Measurements from ENCODE around the gene ITPK1.
A peak's percentile ranks its signal among the peaks of the same experiment; 100 is the strongest.

The ITPK1 gene

DNA sequence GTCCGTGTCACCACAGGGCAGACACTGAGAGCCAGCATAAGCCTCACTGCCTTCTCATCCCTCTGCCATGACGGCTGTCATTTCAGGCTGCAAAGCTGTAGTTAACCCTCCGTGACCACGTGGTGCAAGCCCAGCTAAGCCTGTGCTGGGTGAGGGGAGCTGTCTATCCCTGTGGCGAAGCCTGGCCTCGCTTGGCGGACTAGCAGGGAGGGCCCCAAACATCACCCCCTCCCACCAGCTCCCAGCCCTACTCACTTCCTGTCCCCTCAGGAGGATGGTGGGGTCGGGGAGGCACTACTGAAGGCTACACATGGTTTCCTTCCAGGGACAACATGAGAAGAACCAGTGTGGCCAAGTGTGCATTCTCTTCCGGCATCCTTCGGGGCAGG is 104.6 kb downstream of the ITPK1 start:
- no peak overlapping the region for H3K4me3 ChIP-seq (ENCODE audit: low read depth in 1 of 2, low read length in 2 of 2)
- no peak overlapping the region for H2AFZ ChIP-seq (ENCODE audit: low read depth, low read length)
- no peak overlapping the region for H3K4me2 ChIP-seq (ENCODE audit: insufficient read depth, low read length)
- no peaks in the 10 kb centered on the region for H3K27me3 ChIP-seq (ENCODE audit: insufficient read depth, low read length, poor library complexity)
- 0 out of 2 replicates have a peak overlapping the region, but pooled peaks have one; percentile 8 for H3K27ac ChIP-seq (ENCODE audit: low read length)
- H3K36me3 ChIP-seq (ENCODE audit: insufficient read depth, low read length), result peaks cover 37% of the 10 kb centered on the region
- DNase-seq (peak; percentile 40), ATAC-seq (ENCODE audit: insufficient read depth, low read depth) (peak; percentile 74)
- H4K20me1 ChIP-seq (ENCODE audit: insufficient read depth, low read length), result peaks cover 79% of the 10 kb centered on the region
- no peaks in the 10 kb centered on the region for H3K79me2 ChIP-seq (ENCODE audit: insufficient read depth, low read length)
- no peak overlapping the region for H3K9ac ChIP-seq (ENCODE audit: low read depth, low read length)
- H3K9me3 ChIP-seq (ENCODE audit: insufficient read depth, low read length, severe bottlenecking), result no peaks in the 10 kb centered on the region
- TF ChIP-seq EZH2 (IDR thresholded peaks at IDR 0.05; ENCODE audit: borderline replicate concordance, low read depth, low read length, severe bottlenecking), result no peak
- TF ChIP-seq, protein P1, sequence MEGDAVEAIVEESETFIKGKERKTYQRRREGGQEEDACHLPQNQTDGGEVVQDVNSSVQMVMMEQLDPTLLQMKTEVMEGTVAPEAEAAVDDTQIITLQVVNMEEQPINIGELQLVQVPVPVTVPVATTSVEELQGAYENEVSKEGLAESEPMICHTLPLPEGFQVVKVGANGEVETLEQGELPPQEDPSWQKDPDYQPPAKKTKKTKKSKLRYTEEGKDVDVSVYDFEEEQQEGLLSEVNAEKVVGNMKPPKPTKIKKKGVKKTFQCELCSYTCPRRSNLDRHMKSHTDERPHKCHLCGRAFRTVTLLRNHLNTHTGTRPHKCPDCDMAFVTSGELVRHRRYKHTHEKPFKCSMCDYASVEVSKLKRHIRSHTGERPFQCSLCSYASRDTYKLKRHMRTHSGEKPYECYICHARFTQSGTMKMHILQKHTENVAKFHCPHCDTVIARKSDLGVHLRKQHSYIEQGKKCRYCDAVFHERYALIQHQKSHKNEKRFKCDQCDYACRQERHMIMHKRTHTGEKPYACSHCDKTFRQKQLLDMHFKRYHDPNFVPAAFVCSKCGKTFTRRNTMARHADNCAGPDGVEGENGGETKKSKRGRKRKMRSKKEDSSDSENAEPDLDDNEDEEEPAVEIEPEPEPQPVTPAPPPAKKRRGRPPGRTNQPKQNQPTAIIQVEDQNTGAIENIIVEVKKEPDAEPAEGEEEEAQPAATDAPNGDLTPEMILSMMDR (IDR thresholded peaks at IDR 0.05; ENCODE audit: borderline replicate concordance, extremely low read depth, low read length, poor library complexity, severe bottlenecking), result no peak
- H3K4me1 ChIP-seq (ENCODE audit: insufficient read depth, low read length), result 0 out of 2 replicates have a peak, but pooled peaks cover 4% of the 10 kb centered on the region

DNA sequence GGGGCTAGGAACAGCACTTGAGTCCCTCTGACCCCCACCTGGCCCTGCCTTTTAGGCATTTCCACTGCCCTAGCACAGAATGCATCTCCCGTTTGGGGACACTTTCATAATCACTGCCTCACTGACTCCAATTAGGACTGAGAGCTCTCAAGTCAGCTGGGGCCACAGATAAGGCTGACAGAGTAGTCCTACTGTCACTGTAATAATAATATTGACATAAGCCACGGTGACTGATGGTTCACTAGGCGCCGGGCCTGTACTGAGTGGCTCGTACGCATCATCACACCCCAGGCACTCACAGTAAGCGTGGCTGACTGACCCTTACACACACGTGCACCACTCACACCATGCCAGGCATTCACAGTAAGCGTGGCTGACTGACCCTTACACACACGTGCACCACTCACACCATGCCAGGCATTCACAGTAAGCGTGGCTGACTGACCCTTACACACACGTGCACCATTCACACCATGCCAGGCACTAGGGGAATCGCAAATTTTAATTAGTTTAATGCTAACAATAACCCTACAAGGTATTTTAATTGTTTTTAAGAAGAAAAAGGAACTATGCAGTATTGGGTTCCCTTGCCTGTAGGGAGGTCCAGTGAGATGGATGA is 105.1 kb downstream of the ITPK1 start:
- no peak for ATAC-seq (ENCODE audit: insufficient read depth, low read depth)
- DNase-seq, result no peak
- 0 out of 2 replicates have a peak, but pooled peaks cover 4% of the 10 kb centered on the region for H3K4me1 ChIP-seq (ENCODE audit: insufficient read depth, low read length)
- H3K4me3 ChIP-seq (ENCODE audit: low read depth in 1 of 2, low read length in 2 of 2), result no peak overlapping the region
- H4K20me1 ChIP-seq (ENCODE audit: insufficient read depth, low read length), result peaks cover 79% of the 10 kb centered on the region
- no peak overlapping the region for H3K4me2 ChIP-seq (ENCODE audit: insufficient read depth, low read length)
- no peak overlapping the region for H2AFZ ChIP-seq (ENCODE audit: low read depth, low read length)
- no peak overlapping the region for H3K9ac ChIP-seq (ENCODE audit: low read depth, low read length)
- 0 out of 2 replicates have a peak overlapping the region, but pooled peaks have one; percentile 8 for H3K27ac ChIP-seq (ENCODE audit: low read length)
- peaks cover 32% of the 10 kb centered on the region for H3K36me3 ChIP-seq (ENCODE audit: insufficient read depth, low read length)
- H3K9me3 ChIP-seq (ENCODE audit: insufficient read depth, low read length, severe bottlenecking), result no peaks in the 10 kb centered on the region
- no peak for TF ChIP-seq EZH2 (IDR thresholded peaks at IDR 0.05; ENCODE audit: borderline replicate concordance, low read depth, low read length, severe bottlenecking)
- TF ChIP-seq, protein P1 (IDR thresholded peaks at IDR 0.05; ENCODE audit: borderline replicate concordance, extremely low read depth, low read length, poor library complexity, severe bottlenecking), result no peak
- H3K27me3 ChIP-seq (ENCODE audit: insufficient read depth, low read length, poor library complexity), result no peaks in the 10 kb centered on the region
- no peaks in the 10 kb centered on the region for H3K79me2 ChIP-seq (ENCODE audit: insufficient read depth, low read length)

DNA sequence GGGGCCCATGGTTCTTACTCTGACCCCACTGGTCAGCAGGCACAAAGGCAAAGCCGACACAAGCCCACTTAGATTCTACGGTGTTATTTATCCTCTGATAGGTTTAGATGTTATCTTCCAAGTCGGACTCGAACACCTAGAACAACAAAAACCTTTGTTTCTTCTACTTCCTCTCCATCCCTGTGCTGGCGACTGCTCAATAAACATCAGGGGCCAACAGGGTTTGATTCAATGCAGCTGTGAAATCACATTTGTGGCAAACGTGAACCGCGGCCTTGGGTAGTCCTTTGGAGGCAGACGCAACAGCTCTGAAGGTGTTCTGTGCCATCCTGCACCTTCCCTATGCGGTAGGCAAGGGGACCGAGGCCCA is 105.6 kb downstream of the ITPK1 start:
- DNase-seq (no peak), ATAC-seq (ENCODE audit: insufficient read depth, low read depth) (no peak)
- H3K79me2 ChIP-seq (ENCODE audit: insufficient read depth, low read length), result no peaks in the 10 kb centered on the region
- no peaks in the 10 kb centered on the region for H3K9me3 ChIP-seq (ENCODE audit: insufficient read depth, low read length, severe bottlenecking)
- no peak overlapping the region for H2AFZ ChIP-seq (ENCODE audit: low read depth, low read length)
- no peak overlapping the region for H3K27ac ChIP-seq (ENCODE audit: low read length)
- TF ChIP-seq, protein P1 (IDR thresholded peaks at IDR 0.05; ENCODE audit: borderline replicate concordance, extremely low read depth, low read length, poor library complexity, severe bottlenecking), result no peak
- TF ChIP-seq EZH2 (IDR thresholded peaks at IDR 0.05; ENCODE audit: borderline replicate concordance, low read depth, low read length, severe bottlenecking), result no peak
- peaks cover 75% of the 10 kb centered on the region for H4K20me1 ChIP-seq (ENCODE audit: insufficient read depth, low read length)
- H3K36me3 ChIP-seq (ENCODE audit: insufficient read depth, low read length), result peaks cover 26% of the 10 kb centered on the region
- no peak overlapping the region for H3K9ac ChIP-seq (ENCODE audit: low read depth, low read length)
- no peak overlapping the region for H3K4me2 ChIP-seq (ENCODE audit: insufficient read depth, low read length)
- no peaks in the 10 kb centered on the region for H3K27me3 ChIP-seq (ENCODE audit: insufficient read depth, low read length, poor library complexity)
- 0 out of 2 replicates have a peak, but pooled peaks cover 4% of the 10 kb centered on the region for H3K4me1 ChIP-seq (ENCODE audit: insufficient read depth, low read length)
- no peak overlapping the region for H3K4me3 ChIP-seq (ENCODE audit: low read depth in 1 of 2, low read length in 2 of 2)

Measured in DND-41 (cell line).